ENCODE results near the gene ITIH2. TPM values are rescaled to one million over a fixed set of nuclear protein-coding genes. Genes with fewer than 3 reads are reported as not detected.

The ITIH2 gene
- total and polyA plus RNA-seq, 2 of the 8 experiments (the other 6 are each of a cell fraction or from before 2014, with no cell fraction given) = not detected

- CTCF ChIA-PET (ENCODE audit: partially characterized antibody) = interaction anchor here (0.6 to 1.4 kb wide), 3 partner anchors 10 to 672 kb away, joined by 3 to 4 read pairs (median 3); partner anchors contain the start of genes ATP5F1C and KIN
- POLR2A ChIA-PET (ENCODE audit: partially characterized antibody) = interaction anchor here (1.1 to 2.7 kb wide), 2 partner anchors 9 to 20 kb away, joined by 3 to 12 read pairs; partner anchors contain the start of genes ATP5F1C and KIN
Observed at GRCh38 chr10:7797582-7797981, 94.5 kb downstream of the ITIH2 start.

More at GRCh38 chr10:7797582-7797981, 94.5 kb downstream of the ITIH2 start:
- no peak overlapping the region for H2BK12ac ChIP-seq (ENCODE audit: low read depth, low read length)
- WGBS, 2 experiments (ENCODE audit: extremely low coverage in 1 of 2, insufficient coverage in 1 of 2, insufficient read length in 1 of 2, insufficient replicate concordance in 2 of 2, low coverage in 1 of 2, low lambda C conversion rate in 2 of 2, missing lambda C conversion rate in 1 of 2) = 93% methylated on average over 6 of the region's 6 CpGs; no CpG with 5 or more reads in 1 of the 2 experiments
- no peak overlapping the region for H3K18ac ChIP-seq (ENCODE audit: extremely low read depth, low read length)
- H2BK5ac ChIP-seq (ENCODE audit: low read depth, low read length) = no peak overlapping the region
- no peak overlapping the region for H2BK20ac ChIP-seq (ENCODE audit: low read length)
- H4K20me1 ChIP-seq (replicated peaks in 1 of 2; ENCODE audit: control insufficient read depth in 1 of 2, insufficient read depth in 2 of 2, low read length in 2 of 2) = peaks cover 5 to 6% of the 10 kb centered on the region in 2 experiments
- no peaks in the 10 kb centered on the region for H3K9me3 ChIP-seq (ENCODE audit: insufficient read depth in 2 of 2, low read depth in 1 of 2, low read length in 1 of 2)
- no peak overlapping the region for H3K9ac ChIP-seq (replicated peaks in 1 of 4; ENCODE audit: extremely low read depth in 1 of 4, low read depth in 3 of 4, low read length in 3 of 4)
- H3K27me3 ChIP-seq (replicated peaks in 1 of 4; ENCODE audit: control insufficient read depth in 3 of 4, extremely low read depth in 1 of 4, insufficient read depth in 3 of 4, low read length in 3 of 4) = peaks cover 0 to 1% (median 0%) of the 10 kb centered on the region in 4 experiments; a peak in 1 of 7 replicates
- TF ChIP-seq SP1 (IDR thresholded peaks at IDR 0.05; ENCODE audit: low read depth, low read length) = no peak
- TF ChIP-seq RXRA (IDR thresholded peaks at IDR 0.05; ENCODE audit: insufficient read depth, low read depth, low read length) = no peak
- TF ChIP-seq KDM5A (IDR thresholded peaks at IDR 0.05; ENCODE audit: low read length) = no peak
- TF ChIP-seq SRF (IDR thresholded peaks at IDR 0.05; ENCODE audit: low read depth, low read length) = no peak
- TF ChIP-seq FOSL1 (IDR thresholded peaks at IDR 0.05; ENCODE audit: insufficient read depth, low read depth, low read length) = no peak
- no peak for TF ChIP-seq PHF8 (conservative IDR thresholded peaks at IDR 0.05; ENCODE audit: low read depth, low read length)
- TF ChIP-seq KDM1A (IDR thresholded peaks at IDR 0.05; ENCODE audit: borderline replicate concordance, low read length) = no peak
- TF ChIP-seq CREB1 (IDR thresholded peaks at IDR 0.05) = no peak
- TF ChIP-seq NRF1 (IDR thresholded peaks at IDR 0.05; ENCODE audit: low read depth, low read length) = no peak
- no peak for TF ChIP-seq BCL11A (IDR thresholded peaks at IDR 0.05; ENCODE audit: low read depth in 2 of 2, low read length in 2 of 2)
- TF ChIP-seq SAP30 (IDR thresholded peaks at IDR 0.05; ENCODE audit: insufficient read depth, insufficient replicate concordance, low read length) = no peak
- H3K4me2 ChIP-seq (ENCODE audit: insufficient read depth in 1 of 2, low read depth in 2 of 2, low read length in 2 of 2) = no peak overlapping the region
- no peak overlapping the region for H3K56ac ChIP-seq (replicated peaks; ENCODE audit: insufficient read length, low read depth, low read length)
- H4K91ac ChIP-seq (replicated peaks; ENCODE audit: insufficient read length, low read length) = no peak overlapping the region
- H4K5ac ChIP-seq (ENCODE audit: insufficient read length, low read depth, low read length) = no peak overlapping the region
- H3K14ac ChIP-seq (ENCODE audit: insufficient read length) = no peak overlapping the region
- H2BK15ac ChIP-seq (ENCODE audit: low read length) = no peak overlapping the region
- no peak overlapping the region for H4K8ac ChIP-seq (ENCODE audit: extremely low read depth, insufficient read depth, low read length)
- no peaks in the 10 kb centered on the region for H3K4me1 ChIP-seq (replicated peaks in 1 of 4; ENCODE audit: control insufficient read depth in 3 of 4, insufficient read depth in 4 of 4, low read length in 3 of 4)
- FAIRE-seq = no peak
- no peak for DNase-seq (ENCODE audit: low read depth in 1 of 2, low spot score in 2 of 2)
- H2BK120ac ChIP-seq (replicated peaks; ENCODE audit: low read depth, low read length) = no peak overlapping the region
- no peak overlapping the region for H3K4ac ChIP-seq (replicated peaks; ENCODE audit: insufficient read length, low read depth, low read length)
- peaks cover 18 to 57% (median 41%) of the 10 kb centered on the region in 4 experiments for H3K36me3 ChIP-seq (ENCODE audit: control insufficient read depth in 2 of 4, insufficient read depth in 4 of 4, low read length in 3 of 4)
- H3K79me2 ChIP-seq (ENCODE audit: control insufficient read depth in 1 of 2, insufficient read depth in 2 of 2, low read length in 2 of 2) = peaks cover 0 to 37% of the 10 kb centered on the region in 2 experiments
- no peak overlapping the region for H3K23ac ChIP-seq (ENCODE audit: insufficient read length)
- no peak overlapping the region for H2AK5ac ChIP-seq (ENCODE audit: low read depth, low read length)
- no peaks in the 10 kb centered on the region for H3K23me2 ChIP-seq (ENCODE audit: low read depth, low read length)
- no peak overlapping the region for H3K4me3 ChIP-seq (ENCODE audit: extremely low read depth in 1 of 4, insufficient read depth in 2 of 4, low read depth in 3 of 4, low read length in 4 of 4)
- H3K27ac ChIP-seq (ENCODE audit: low read depth, low read length) = no peak overlapping the region
- no peak overlapping the region for H2AFZ ChIP-seq (ENCODE audit: low read length)
- no peaks in the 10 kb centered on the region for H3K79me1 ChIP-seq (ENCODE audit: low read depth, low read length)

Data from H1 (cell line).